GM23248 (cell line): ENCODE data around the gene NISCH. TPM values are rescaled to one million over a fixed set of nuclear protein-coding genes. Genes with fewer than 3 reads are reported as not detected.
"Not testable (repeated sequence)": the region's sequence is repeated elsewhere in the genome, so short reads cannot be mapped to it uniquely, and the experiment has no call there.

Experiments
- DNase-seq: peaks from one replicate; pipeline ENCODE4 v3.0.0-alpha.2; 2015
- H2AFZ ChIP-seq: fragments of 200-600 bp; sonication (generic); 2 replicates; pipeline ENCODE4 v1.6.1; 2016; ENCODE audit warnings: antibody characterized with exemption
- H3F3A ChIP-seq: fragments of 200-600 bp; sonication (generic); 2 replicates; pipeline ENCODE4 v1.6.1; 2016; ENCODE audit warnings: mild to moderate bottlenecking, antibody characterized with exemption, mixed run types; ENCODE audit not compliant: insufficient read depth
- H3K27ac ChIP-seq: fragments of 200-600 bp; sonication (generic); 2 replicates; pipeline ENCODE4 v1.5.1; 2016; ENCODE audit warnings: mild to moderate bottlenecking
- H3K27me3 ChIP-seq: fragments of 200-600 bp; sonication (generic); replicated peaks from 2 replicates; pipeline ENCODE4 v1.6.1; 2016; ENCODE audit warnings: mild to moderate bottlenecking; ENCODE audit not compliant: insufficient read depth
- H3K36me3 ChIP-seq: fragments of 200-600 bp; sonication (generic); 2 replicates; pipeline ENCODE4 v1.6.1; 2016; ENCODE audit warnings: low read depth, mild to moderate bottlenecking
- H3K4me1 ChIP-seq: fragments of 200-600 bp; sonication (generic); 2 replicates; pipeline ENCODE4 v1.6.1; 2016; ENCODE audit warnings: mild to moderate bottlenecking; ENCODE audit not compliant: insufficient read depth
- H3K4me2 ChIP-seq: fragments of 200-600 bp; sonication (generic); one replicate; pipeline ENCODE4 v1.6.1; 2016; ENCODE audit warnings: mild to moderate bottlenecking; ENCODE audit not compliant: unreplicated experiment
- H3K4me3 ChIP-seq: fragments of 200-600 bp; sonication (generic); 2 replicates; pipeline ENCODE4 v1.5.1; 2016; ENCODE audit warnings: mild to moderate bottlenecking
- H3K79me2 ChIP-seq: fragments of 200-600 bp; sonication (generic); 2 replicates; pipeline ENCODE4 v1.6.1; 2016; ENCODE audit warnings: mild to moderate bottlenecking; ENCODE audit not compliant: insufficient read depth
- H3K9ac ChIP-seq: fragments of 200-600 bp; sonication (generic); 2 replicates; pipeline ENCODE4 v1.6.1; 2016; ENCODE audit warnings: mild to moderate bottlenecking
- H3K9me2 ChIP-seq: fragments of 200-600 bp; sonication (generic); 2 replicates; pipeline ENCODE4 v1.6.1; 2016; ENCODE audit warnings: mixed run types, mild to moderate bottlenecking, moderate library complexity; ENCODE audit not compliant: insufficient read depth
- H3K9me3 ChIP-seq: fragments of 200-600 bp; sonication (generic); one replicate; pipeline ENCODE4 v1.6.1; 2017; ENCODE audit warnings: low read depth
- H4K20me1 ChIP-seq: fragments of 200-600 bp; sonication (generic); 2 replicates; pipeline ENCODE4 v1.6.0; 2016; ENCODE audit not compliant: insufficient read depth
- EZH2 ChIP-seq: fragments of 200-600 bp; sonication (generic); IDR thresholded peaks from 2 replicates; pipeline ENCODE4 v1.6.1; 2018; ENCODE audit warnings: antibody characterized with exemption, mild to moderate bottlenecking; ENCODE audit not compliant: insufficient read depth, poor library complexity, severe bottlenecking
- EZH2phosphoT487 ChIP-seq: fragments of 200-600 bp; sonication (generic); IDR thresholded peaks from 2 replicates; pipeline ENCODE4 v1.6.1; 2018; ENCODE audit warnings: antibody characterized with exemption, moderate library complexity, mild to moderate bottlenecking, low read depth; ENCODE audit not compliant: insufficient read depth
- whole genome bisulfite sequencing, 2 experiments: methylation state at CpG; one replicate each; pipeline ENCODE4 v1.1.6; 2015 to 2017; ENCODE audit warnings: low lambda C conversion rate in 2 of 2, low coverage in 1 of 2; ENCODE audit errors: missing lambda C conversion rate in 2 of 2; 5-methylcytosine and 5-hydroxymethylcytosine counted together
- in situ Hi-C: fragments of 300-500 bp; cut with MboI; formaldehyde crosslinking; loops from 2 replicates; pipeline ENCODE4 v1.15.0; 2020
- polyA plus RNA-seq: library from polyadenylated mRNA; unstranded; fragments of >200 nt; fragmentation: Nextera tagmentation; extraction: Ambion mirVana; gene quantifications from 2 replicates; pipeline ENCODE4 v1.2.1, GENCODE V29; 2016
- total RNA-seq: library from RNA; depleted of rRNA; stranded (reverse); fragments of >200 nt; shearing (Covaris generic); gene quantifications from 2 replicates; pipeline ENCODE4 v1.2.3, GENCODE V29; 2014

The NISCH gene
- total and polyA plus RNA-seq, 2 experiments from 2014 or later = 32.8 to 53.7 TPM

DNA sequence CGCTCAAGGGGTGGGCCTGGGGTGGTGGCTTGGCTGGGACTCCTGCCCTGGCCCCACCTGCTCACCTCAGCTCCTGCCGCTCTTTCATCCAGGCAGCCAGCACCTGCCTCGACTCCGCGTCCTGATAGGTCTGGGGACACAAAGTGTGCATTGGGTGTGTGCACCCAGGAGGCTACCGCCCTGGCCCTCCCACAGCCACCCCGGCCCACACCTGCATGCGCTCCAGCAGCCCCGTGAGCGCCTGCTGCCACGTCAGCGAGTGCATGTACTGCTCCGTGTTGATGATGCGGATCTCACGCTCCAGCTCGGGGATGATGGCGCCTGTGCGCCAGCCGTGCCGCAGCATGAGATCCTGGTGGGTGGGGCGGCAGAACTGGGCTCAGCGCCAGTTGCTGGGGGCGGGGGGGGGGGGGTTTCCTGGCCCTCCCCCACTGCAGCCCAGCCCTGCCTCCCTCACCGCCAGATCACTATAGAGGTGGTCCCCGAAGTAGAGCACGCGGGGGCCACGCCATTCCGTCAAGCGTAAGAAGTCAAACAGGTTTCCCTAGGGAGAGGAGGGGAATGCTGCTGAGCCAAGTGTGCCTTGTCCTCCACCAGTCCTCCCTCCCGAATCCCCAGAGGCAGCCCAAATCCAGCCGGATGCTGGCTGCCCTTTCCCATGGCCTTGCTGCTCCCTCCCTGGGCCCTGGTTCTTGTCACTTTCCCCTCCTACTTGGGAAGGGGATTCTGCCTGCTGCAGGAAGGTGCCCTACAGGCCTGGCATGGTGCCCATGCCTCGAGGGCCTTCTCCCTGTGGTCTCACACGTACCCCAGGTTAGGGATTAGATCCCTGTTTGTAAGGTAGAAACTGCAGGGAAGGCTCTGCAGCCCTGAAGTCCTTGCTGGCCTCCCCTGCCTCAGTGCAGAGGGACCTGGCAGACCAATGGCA lies 69.6 kb downstream of the NISCH start:
- Histone ChIP-seq H4K20me1 (no peaks in the 10 kb centered on the region), H3K27me3 (no peaks in the 10 kb centered on the region), H3F3A (no peaks in the 10 kb centered on the region), H3K4me1 (peaks cover 3% of the 10 kb centered on the region; the same call in 1 of the 2 replicates), H3K9me3 (no peaks in the 10 kb centered on the region), H3K9me2 (no peaks in the 10 kb centered on the region), H2AFZ (no peak overlapping the region), H3K79me2 (peaks cover 9% of the 10 kb centered on the region), H3K9ac (no peak overlapping the region), H3K27ac (no peak overlapping the region), H3K4me2 (no peak overlapping the region), H3K4me3 (no peak overlapping the region), H3K36me3 (no peaks in the 10 kb centered on the region)
- in situ Hi-C loops = no loop called here
- WGBS, 2 experiments = 88% methylated on average over 29 to 31 of the region's 34 CpGs
- DNase-seq = no peak
- TF ChIP-seq EZH2phosphoT487 (no peak), EZH2 (no peak)

DNA sequence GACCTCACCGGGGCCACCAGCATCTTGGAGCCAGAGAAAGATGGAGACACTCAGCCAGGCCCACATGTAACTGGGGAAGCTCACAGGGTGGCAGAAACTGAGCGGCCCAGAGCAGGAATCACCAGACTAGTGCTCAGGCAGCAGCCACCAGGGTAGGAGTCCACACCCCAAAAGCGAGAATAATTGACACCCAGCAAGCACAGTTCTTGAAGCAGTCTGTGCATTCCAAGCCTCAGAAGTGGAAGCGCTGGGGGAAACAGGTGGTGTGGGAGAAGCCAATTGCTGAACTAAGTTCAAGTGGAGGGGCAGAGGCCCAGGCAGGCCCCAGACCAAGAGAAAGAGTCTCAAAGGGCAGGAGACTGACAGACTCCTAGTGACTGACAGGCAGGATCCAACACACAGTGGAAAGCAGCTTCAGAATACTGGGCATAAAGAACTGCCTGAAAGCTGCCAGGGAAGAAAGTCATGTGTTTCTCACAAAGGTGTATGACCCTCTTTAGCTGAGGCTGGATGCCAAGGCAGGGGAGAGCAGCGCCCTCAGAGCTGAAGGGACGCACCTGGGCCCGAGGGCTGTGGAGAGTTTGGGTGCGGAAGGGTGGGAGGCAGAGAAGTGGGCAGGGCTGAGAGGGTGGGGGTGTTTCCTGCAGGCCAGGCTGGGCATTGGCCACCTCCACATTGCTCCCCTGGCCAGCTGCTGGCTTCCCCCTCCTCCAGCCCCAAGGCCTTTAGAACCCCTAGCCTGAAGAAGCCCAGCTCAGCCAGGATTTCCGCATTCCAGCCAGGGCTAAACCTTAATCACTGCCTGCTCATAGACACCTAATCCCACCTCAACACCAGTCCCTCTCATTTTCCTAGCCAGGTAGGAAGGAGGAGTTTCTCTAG lies 70.5 kb downstream of the NISCH start:
- no peaks in the 10 kb centered on the region for H3F3A ChIP-seq
- H3K4me3 ChIP-seq = no peak overlapping the region
- no peaks in the 10 kb centered on the region for H4K20me1 ChIP-seq
- no peak for DNase-seq
- H3K27ac ChIP-seq = no peak overlapping the region
- no peak overlapping the region for H2AFZ ChIP-seq
- H3K79me2 ChIP-seq = peaks cover 18% of the 10 kb centered on the region
- no peaks in the 10 kb centered on the region for H3K27me3 ChIP-seq
- no peaks in the 10 kb centered on the region for H3K9me2 ChIP-seq
- no peaks in the 10 kb centered on the region for H3K9me3 ChIP-seq
- in situ Hi-C loops = no loop called here
- TF ChIP-seq EZH2 (no peak), EZH2phosphoT487 (no peak)
- no peak overlapping the region for H3K4me2 ChIP-seq
- H3K9ac ChIP-seq = no peak overlapping the region
- peaks cover 10% of the 10 kb centered on the region; the same call in 1 of the 2 replicates for H3K4me1 ChIP-seq
- WGBS, 2 experiments = 83 to 92% methylated on average over 9 of the region's 9 CpGs
- no peaks in the 10 kb centered on the region for H3K36me3 ChIP-seq

DNA sequence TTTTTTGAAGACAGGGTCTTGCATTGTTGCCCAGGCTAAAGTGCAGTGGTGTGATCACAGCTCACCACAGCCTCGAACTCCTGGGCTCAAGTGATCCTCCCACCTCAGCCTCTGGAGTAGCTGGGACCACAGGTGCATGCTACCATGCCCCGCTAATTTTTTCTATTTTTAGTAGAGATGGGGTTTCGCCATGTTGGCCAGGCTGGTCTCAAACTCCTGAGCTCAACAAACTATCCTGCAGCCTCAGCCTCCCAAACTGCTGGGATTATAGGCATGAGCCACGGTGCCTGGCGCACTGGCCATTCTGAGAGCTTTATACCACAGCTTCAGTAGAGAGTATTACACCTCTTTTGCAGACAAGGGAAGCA lies 71.3 kb downstream of the NISCH start:
- in situ Hi-C loops, H3K4me3 ChIP-seq, H3K36me3 ChIP-seq, H3K27me3 ChIP-seq, H2AFZ ChIP-seq, H3K4me1 ChIP-seq, H4K20me1 ChIP-seq, H3K9me2 ChIP-seq, H3K27ac ChIP-seq, H3K9me3 ChIP-seq, H3K9ac ChIP-seq, DNase-seq, H3K4me2 ChIP-seq, H3F3A ChIP-seq: not testable (repeated sequence)
- H3K79me2 ChIP-seq = peaks cover 25% of the 10 kb centered on the region
- 86 to 88% methylated on average over 5 of the region's 5 CpGs for WGBS, 2 experiments

DNA sequence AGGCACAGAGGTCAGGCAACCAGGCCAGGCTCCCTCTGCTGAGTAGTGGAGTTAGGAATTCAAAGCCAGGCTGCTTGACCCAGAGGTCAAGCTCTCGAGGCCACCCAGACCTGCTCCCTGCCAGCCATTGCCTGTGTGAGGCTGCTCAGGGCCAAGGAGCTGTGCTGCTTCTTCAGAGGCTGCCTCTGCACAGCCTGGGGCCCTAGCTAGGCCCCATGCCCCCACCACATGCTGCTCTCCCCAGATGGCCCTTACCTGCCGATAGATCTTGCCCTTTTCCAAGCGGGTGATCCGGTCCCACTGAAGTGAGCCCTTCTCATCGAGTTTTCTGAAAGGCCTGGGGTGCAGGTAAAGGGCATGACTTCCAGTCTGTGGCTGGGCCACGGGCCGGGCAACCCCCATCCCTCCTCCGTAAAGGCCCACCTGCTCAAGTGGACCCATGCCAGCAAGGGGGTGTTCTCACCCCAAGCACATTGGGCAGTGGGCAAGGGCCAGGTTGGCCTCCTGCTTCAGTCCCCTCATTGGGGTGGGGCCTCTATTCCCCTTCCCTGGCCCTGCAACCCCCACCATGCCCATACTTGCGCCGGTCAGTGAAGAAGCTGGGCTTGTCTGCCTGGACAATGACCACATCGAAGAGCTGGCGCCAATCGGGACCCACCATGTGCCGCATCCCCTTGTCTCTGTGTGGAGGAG lies 71.8 kb downstream of the NISCH start:
- no peaks in the 10 kb centered on the region for H4K20me1 ChIP-seq
- H3K4me1 ChIP-seq = peaks cover 11% of the 10 kb centered on the region; the same call in 1 of the 2 replicates
- H2AFZ ChIP-seq = no peak overlapping the region
- H3K4me3 ChIP-seq = no peak overlapping the region
- no peak overlapping the region for H3K27ac ChIP-seq
- no peak overlapping the region for H3K4me2 ChIP-seq
- H3K9me3 ChIP-seq = no peaks in the 10 kb centered on the region
- no peak for DNase-seq
- H3F3A ChIP-seq = no peaks in the 10 kb centered on the region; the same call in 1 of the 2 replicates
- WGBS, 2 experiments = 93% methylated on average over 10 to 14 of the region's 14 CpGs
- H3K79me2 ChIP-seq = peaks cover 30% of the 10 kb centered on the region
- no peaks in the 10 kb centered on the region for H3K9me2 ChIP-seq
- no peak overlapping the region for H3K9ac ChIP-seq
- in situ Hi-C loops = no loop called here
- TF ChIP-seq EZH2phosphoT487 = no peak
- TF ChIP-seq EZH2 = no peak
- H3K27me3 ChIP-seq = no peaks in the 10 kb centered on the region
- no peaks in the 10 kb centered on the region for H3K36me3 ChIP-seq
